Measurements from ENCODE around the gene TMEM179B. TPM values are rescaled to one million over a fixed set of nuclear protein-coding genes. Genes with fewer than 3 reads are reported as not detected.

Gene TMEM179B
- total and polyA plus RNA-seq, 2 of the 13 experiments (the other 11 are each of a cell fraction or from before 2014, with no cell fraction given) = 24.8 to 25.7 TPM

DNA sequence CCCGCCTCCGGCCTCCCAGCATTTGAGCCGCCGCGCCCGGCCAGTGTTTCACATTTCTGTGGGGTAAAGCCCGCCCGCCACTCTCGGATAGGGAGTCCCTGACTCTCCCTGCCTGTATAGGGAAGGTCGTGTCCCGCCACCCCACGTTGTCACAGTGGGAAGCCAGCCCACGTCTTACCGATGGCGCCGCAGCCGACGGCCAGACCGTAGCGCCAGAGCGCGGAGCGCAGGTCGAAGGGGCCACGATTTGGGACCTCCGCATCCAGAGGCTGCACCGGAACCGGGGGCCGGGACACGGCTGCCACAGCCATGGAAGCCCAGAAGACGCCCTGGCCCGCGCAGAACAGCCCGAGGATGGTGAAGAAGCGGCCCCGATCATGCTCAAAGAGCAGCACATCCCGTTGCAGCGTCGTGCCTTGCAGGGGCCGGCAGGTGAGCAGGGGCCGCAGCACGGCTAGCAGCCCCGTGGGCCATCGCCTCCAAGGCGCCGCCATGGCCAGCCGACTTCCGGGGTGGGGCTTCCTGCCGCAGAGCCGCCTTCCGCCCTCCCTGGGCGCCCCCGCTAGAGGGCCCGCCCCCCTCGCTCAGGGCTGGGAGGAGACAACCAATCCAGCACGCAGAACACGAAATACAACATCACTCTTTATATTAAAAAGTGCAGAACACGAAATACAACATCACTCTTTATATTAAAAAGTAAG, 4.4 kb downstream of the TMEM179B start, which contains the start of gene TMEM223 (continued):
- TF ChIP-seq, protein P1, sequence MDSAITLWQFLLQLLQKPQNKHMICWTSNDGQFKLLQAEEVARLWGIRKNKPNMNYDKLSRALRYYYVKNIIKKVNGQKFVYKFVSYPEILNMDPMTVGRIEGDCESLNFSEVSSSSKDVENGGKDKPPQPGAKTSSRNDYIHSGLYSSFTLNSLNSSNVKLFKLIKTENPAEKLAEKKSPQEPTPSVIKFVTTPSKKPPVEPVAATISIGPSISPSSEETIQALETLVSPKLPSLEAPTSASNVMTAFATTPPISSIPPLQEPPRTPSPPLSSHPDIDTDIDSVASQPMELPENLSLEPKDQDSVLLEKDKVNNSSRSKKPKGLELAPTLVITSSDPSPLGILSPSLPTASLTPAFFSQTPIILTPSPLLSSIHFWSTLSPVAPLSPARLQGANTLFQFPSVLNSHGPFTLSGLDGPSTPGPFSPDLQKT (CRISPR knock-in tag; IDR thresholded peaks at IDR 0.05; ENCODE audit: borderline replicate concordance) = no peak
- TF ChIP-seq, protein P2, sequence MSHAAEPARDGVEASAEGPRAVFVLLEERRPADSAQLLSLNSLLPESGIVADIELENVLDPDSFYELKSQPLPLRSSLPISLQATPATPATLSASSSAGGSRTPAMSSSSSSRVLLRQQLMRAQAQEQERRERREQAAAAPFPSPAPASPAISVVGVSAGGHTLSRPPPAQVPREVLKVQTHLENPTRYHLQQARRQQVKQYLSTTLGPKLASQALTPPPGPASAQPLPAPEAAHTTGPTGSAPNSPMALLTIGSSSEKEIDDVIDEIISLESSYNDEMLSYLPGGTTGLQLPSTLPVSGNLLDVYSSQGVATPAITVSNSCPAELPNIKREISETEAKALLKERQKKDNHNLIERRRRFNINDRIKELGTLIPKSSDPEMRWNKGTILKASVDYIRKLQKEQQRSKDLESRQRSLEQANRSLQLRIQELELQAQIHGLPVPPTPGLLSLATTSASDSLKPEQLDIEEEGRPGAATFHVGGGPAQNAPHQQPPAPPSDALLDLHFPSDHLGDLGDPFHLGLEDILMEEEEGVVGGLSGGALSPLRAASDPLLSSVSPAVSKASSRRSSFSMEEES (CRISPR knock-in tag; IDR thresholded peaks at IDR 0.05) = peak; percentile 54
- TF ChIP-seq, protein P3, sequence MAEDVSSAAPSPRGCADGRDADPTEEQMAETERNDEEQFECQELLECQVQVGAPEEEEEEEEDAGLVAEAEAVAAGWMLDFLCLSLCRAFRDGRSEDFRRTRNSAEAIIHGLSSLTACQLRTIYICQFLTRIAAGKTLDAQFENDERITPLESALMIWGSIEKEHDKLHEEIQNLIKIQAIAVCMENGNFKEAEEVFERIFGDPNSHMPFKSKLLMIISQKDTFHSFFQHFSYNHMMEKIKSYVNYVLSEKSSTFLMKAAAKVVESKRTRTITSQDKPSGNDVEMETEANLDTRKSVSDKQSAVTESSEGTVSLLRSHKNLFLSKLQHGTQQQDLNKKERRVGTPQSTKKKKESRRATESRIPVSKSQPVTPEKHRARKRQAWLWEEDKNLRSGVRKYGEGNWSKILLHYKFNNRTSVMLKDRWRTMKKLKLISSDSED (CRISPR knock-in tag; IDR thresholded peaks at IDR 0.05) = peak; percentile 39; the same call in 1 of the 2 replicates
- peak; percentile 47; the same call in 1 of the 2 replicates for TF ChIP-seq HDAC2 (CRISPR knock-in tag; IDR thresholded peaks at IDR 0.05)
- TF ChIP-seq ZNF230 (CRISPR knock-in tag; IDR thresholded peaks at IDR 0.05) = no peak
- TF ChIP-seq KLF15 (CRISPR knock-in tag; IDR thresholded peaks at IDR 0.05; ENCODE audit: borderline replicate concordance) = no peak
- TF ChIP-seq, protein P4, sequence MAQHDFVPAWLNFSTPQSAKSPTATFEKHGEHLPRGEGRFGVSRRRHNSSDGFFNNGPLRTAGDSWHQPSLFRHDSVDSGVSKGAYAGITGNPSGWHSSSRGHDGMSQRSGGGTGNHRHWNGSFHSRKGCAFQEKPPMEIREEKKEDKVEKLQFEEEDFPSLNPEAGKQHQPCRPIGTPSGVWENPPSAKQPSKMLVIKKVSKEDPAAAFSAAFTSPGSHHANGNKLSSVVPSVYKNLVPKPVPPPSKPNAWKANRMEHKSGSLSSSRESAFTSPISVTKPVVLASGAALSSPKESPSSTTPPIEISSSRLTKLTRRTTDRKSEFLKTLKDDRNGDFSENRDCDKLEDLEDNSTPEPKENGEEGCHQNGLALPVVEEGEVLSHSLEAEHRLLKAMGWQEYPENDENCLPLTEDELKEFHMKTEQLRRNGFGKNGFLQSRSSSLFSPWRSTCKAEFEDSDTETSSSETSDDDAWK (CRISPR knock-in tag; IDR thresholded peaks at IDR 0.05) = no peak
- TF ChIP-seq ZNF33A (CRISPR knock-in tag; IDR thresholded peaks at IDR 0.05; ENCODE audit: borderline replicate concordance) = no peak
- TF ChIP-seq STAG1 (CRISPR knock-in tag; IDR thresholded peaks at IDR 0.05) = no peak
- TF ChIP-seq ZNF292 (CRISPR knock-in tag; IDR thresholded peaks at IDR 0.05; ENCODE audit: borderline replicate concordance, low read depth) = no peak
- peak; percentile 47; the same call in 1 of the 2 replicates for TF ChIP-seq GATA4 (IDR thresholded peaks at IDR 0.05; ENCODE audit: borderline replicate concordance, low read depth)
- TF ChIP-seq, protein P5, sequence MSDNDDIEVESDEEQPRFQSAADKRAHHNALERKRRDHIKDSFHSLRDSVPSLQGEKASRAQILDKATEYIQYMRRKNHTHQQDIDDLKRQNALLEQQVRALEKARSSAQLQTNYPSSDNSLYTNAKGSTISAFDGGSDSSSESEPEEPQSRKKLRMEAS (IDR thresholded peaks at IDR 0.05) = peak; percentile 82
- no peak for TF ChIP-seq ZNF256 (CRISPR knock-in tag; conservative IDR thresholded peaks at IDR 0.05)
- no peak for TF ChIP-seq ZNF709 (CRISPR knock-in tag; IDR thresholded peaks at IDR 0.05)
- TF ChIP-seq PPARG (CRISPR knock-in tag; conservative IDR thresholded peaks at IDR 0.05) = no peak; the same call in 1 of the 2 replicates
- no peak; the same call in 1 of the 2 replicates for TF ChIP-seq NFKBIZ (CRISPR knock-in tag; IDR thresholded peaks at IDR 0.05)
- peak; percentile 90 for TF ChIP-seq POLR2AphosphoS5 (IDR thresholded peaks at IDR 0.05; ENCODE audit: low read depth, low read length)
- no peak for TF ChIP-seq HDAC6 (IDR thresholded peaks at IDR 0.05; ENCODE audit: low read depth, low read length)
- no peak for TF ChIP-seq ZBTB7A (CRISPR knock-in tag; IDR thresholded peaks at IDR 0.05)
- TF ChIP-seq TBP (CRISPR knock-in tag; IDR thresholded peaks at IDR 0.05) = no peak
- TF ChIP-seq CHD4 (IDR thresholded peaks at IDR 0.05; ENCODE audit: borderline replicate concordance, low read length) = no peak
- peak; percentile 79; the same call in 1 of the 2 replicates for TF ChIP-seq SMAD9 (CRISPR knock-in tag; IDR thresholded peaks at IDR 0.05)
- no peak; the same call in 1 of the 2 replicates for TF ChIP-seq SMYD3 (CRISPR knock-in tag; IDR thresholded peaks at IDR 0.05)
- TF ChIP-seq PHF21A (CRISPR knock-in tag; IDR thresholded peaks at IDR 0.05) = peak; percentile 47; the same call in 1 of the 2 replicates
- peak; percentile 86 for TF ChIP-seq TAF15 (IDR thresholded peaks at IDR 0.05; ENCODE audit: low read depth, low read length, poor library complexity, severe bottlenecking)
- TF ChIP-seq SKI (IDR thresholded peaks at IDR 0.05; ENCODE audit: partially characterized antibody) = no peak
- TF ChIP-seq HMG20A (CRISPR knock-in tag; IDR thresholded peaks at IDR 0.05; ENCODE audit: borderline replicate concordance) = no peak
